DMS114 treated with DMSO at 0.1 percent for 48 hours (cell line): Measurements from ENCODE around the gene KDELR1.
"Not testable (repeated sequence)": the region's sequence is repeated elsewhere in the genome, so short reads cannot be mapped to it uniquely, and the experiment has no call there.

Experiments
- DNase-seq: peaks from one replicate; lab custom pipeline; 2025; ENCODE audit not compliant: unreplicated experiment; lab: John Stamatoyannopoulos, UW

KDELR1 gene

DNA sequence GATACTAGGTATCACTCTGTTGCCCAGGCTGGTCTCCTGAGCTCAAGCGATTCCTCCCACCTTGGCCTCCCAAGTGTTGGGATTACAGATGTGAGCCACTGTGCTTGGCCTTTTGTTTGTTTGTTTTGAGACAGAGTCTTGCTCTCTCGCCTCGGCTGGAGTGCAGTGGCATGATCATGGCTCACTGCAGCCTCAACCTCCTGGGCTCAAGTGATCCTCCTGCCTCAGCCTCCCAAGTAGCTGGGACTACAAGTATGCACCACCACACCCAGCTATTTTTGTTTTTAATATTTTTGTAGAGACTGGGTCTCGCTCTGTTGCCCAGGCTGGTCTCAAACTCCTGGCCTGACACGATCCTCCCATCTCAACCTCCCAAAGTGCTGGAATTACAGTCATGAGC, 19.6 kb downstream of the KDELR1 start:
- DNase-seq = not testable (repeated sequence)

GRCh38 chr19:48371367-48371766, 20.0 kb downstream of the KDELR1 start:
- no peak for DNase-seq

DNA sequence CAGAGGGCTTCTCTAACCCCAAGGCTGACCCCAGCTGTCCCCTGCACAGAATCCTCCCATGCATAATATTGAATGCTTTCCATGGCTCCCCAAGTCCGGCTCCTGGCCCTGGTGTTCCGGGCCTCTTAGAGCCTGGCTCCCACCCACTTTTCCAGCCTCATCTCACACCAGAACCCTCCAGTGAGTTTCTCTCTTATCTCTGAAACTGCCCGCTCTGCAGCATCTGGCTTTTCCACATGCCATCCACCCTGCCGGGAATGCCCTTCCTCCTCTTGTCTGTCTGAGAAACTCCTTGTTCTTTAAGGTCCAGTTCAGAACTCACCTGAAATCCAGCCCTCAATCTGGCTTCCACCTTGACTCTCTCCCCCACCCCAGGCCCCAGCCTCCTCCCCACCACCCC, 20.4 kb downstream of the KDELR1 start:
- DNase-seq = no peak

GRCh38 chr19:48368936-48369335, 22.4 kb downstream of the KDELR1 start:
- no peak for DNase-seq

- no peak for DNase-seq
These were observed 23.5 kb downstream of the KDELR1 start for GRCh38 chr19:48367855-48368254.

DNA sequence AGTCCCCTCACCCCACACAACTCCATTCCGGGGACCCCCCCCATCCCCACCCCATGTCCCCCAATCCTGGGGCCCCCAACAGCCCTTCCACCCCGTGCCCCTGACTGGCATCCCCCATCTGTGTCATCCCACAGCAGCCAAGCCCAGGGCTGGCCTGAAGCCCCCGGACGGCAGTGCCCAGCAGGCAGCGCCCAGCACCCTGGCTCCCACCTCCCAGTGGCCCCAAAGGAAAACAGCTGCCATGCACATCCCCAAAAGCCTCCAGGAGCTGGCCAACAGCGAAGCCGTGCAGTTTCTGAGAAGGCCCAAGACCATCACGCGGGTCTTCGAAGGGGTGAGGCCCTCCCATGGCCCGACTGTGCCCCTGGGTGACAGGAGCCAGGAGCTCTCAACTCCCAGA, 25.7 kb downstream of the KDELR1 start:
- no peak for DNase-seq

GRCh38 chr19:48364598-48365348, 26.6 kb downstream of the KDELR1 start:
- DNase-seq = no peak

DNA sequence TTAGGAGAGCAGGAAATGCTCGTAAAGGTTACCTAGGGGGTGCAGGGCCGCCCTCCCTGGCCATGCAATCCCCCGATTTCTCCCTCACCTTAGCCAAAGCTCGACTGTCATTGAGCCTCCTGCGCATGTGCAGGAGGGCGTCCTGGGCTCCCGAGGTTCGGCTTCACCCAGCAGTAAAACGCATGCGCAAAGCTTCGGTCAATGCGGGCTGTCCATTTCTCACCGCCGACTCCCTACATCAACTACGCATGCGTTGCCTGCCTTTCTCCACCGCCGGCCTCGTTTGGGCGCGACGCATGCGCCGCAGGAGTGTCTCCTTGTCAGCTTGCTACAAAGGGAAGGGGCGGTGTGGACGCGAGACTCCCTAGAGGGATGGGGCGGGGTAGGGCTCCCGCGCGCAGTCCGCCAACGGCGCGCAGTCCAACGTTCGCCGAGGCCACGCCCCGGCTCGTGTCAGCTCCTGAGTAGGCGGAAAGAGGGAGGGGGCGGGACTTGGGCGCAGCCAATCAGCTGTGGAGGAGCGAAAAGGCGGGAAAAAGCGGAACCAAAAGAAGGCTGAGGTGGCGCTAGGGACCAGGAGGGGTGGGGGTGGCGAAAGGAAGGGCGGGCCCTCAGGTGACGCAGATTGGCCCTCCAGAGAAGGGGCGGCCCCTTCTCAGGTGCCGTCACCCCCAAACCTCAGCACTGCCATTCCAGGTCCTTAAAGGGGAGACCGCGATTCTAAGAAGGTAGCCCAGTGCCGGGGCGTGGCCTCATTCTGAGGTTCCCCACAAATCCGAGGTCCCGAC, 27.3 kb downstream of the KDELR1 start, which contains the start of the genes SYNGR4 and TMEM143:
TSS of gene SYNGR4 (plus strand) at position 558 of the 788 bp plus-strand sequence. CDS start 1,476 bp downstream, outside the sequence.
TSS of gene TMEM143 (minus strand) at position 131 of the 788 bp plus-strand sequence. CDS start at position 111, 20 bp downstream.
- peak; percentile 93 for DNase-seq

- no peak for DNase-seq
These were observed 27.9 kb downstream of the KDELR1 start for GRCh38 chr19:48363500-48363809.

- peak; percentile 86 for DNase-seq
These were observed 28.4 kb downstream of the KDELR1 start for GRCh38 chr19:48362716-48363499.

- no peak for DNase-seq
These were observed 29.4 kb downstream of the KDELR1 start for GRCh38 chr19:48361912-48362311.

DNA sequence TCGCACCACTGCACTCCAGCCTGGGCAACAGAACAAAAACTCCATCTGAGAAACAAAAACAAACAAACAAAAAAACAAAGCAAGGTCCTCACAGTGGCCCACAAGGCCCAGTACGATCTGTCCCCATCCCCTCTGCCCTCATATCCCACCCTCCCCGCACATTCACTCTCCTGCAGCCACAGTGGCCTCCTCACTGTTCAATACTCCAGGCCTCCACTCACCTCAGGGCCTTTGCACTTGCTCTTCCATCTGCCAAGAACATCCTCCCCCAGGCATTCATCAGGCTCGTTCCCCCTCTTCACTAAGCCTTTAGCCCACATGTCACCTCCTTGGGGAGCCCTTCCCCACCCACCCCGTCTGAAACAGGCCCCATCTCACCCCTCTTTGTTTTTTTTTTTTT, 32.2 kb downstream of the KDELR1 start:
- DNase-seq = no peak

GRCh38 chr19:48355365-48355954, 35.9 kb downstream of the KDELR1 start:
- no peak for DNase-seq

- no peak for DNase-seq
These were observed 36.9 kb downstream of the KDELR1 start for GRCh38 chr19:48354332-48354992.

- no peak for DNase-seq
These were observed 37.7 kb downstream of the KDELR1 start for GRCh38 chr19:48353677-48354076.

GRCh38 chr19:48351341-48351752, 40.0 kb downstream of the KDELR1 start:
- no peak for DNase-seq

DNA sequence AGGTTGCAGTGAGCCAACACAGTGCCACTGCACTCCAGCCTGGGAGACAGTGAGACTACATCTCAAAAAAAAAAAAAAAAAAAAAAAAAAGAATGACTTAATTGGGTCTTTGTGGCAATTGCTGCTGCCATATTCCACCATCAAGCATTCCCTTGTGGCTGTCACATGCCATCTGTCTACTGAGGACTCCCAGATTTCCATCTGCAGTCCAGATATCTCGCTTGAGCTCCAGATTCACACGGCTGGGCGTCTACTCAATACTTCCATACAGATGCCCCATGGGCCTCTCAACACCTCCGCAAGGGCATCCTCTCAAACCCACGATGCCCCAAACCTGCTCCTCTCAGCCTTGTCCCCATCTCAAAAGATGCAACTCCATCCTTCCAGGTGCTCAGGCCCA, 40.5 kb downstream of the KDELR1 start:
- DNase-seq = no peak

- DNase-seq = no peak
These were observed 42.6 kb downstream of the KDELR1 start for GRCh38 chr19:48348737-48349136.

GRCh38 chr19:48348045-48348444, 43.3 kb downstream of the KDELR1 start:
- no peak for DNase-seq

DNA sequence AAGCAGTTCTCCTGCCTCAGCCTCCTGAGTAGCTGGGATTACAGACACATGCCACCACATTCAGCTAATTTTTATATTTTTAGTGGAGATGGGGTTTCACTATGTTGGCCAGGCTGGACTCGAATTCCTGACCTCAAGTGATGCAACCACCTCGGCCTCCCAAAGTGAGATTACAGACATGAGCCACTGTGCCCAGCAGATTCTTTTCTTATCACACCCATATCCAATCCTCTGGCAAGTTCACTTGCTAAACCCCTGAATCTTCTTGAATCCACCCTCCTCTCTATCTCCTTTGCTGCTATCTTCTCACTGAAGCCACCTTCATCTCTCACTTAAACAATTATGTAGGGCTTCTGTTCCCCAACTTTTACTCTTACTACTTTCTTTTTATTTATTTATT, 45.2 kb downstream of the KDELR1 start:
- no peak for DNase-seq

DNA sequence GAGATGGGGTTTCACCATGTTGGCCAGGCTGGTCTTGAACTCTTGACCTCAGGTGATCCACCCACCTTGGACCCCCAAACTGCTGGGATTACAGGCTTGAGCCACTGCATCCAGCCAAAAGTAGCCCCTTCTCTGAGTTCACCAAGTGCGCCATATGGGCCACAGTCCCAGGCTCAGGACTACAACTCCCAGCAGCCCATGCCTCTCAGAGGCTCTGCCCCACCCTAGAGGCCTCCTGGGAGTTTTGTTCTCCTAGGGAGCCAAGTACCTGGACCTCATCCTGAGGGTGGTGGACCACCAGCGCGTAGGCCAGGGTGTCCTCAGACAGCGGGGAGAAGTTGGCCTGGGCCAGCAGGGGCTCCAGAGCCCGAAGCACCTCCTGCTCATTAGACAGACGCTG, 46.5 kb downstream of the KDELR1 start:
- no peak for DNase-seq
